A549 (cell line): ENCODE results near the gene MON1A. TPM values are rescaled to one million over a fixed set of nuclear protein-coding genes. Genes with fewer than 3 reads are reported as not detected.

Experiments
- ATAC-seq, 2 experiments: fragments of 200-7000 bp in 1 of 2; fragments of >200 bp in 1 of 2; cut with Nextera tagmentation in 1 of 2; cut with Tn5 transposase in 1 of 2; 3 replicates each; pipeline versions ENCODE4 v1.8.0 to v1.9.1; 2018 to 2020; ENCODE audit warnings: mild to moderate bottlenecking in 1 of 2, moderate library complexity in 1 of 2
- CTCF ChIA-PET: fragments of 300-600 bp; sonication (Branson Sonifier 250); formaldehyde crosslinking; extraction: SDS; loops from one replicate; lab custom pipeline; 2021; ENCODE audit warnings: antibody characterized with exemption, inconsistent platforms; lab: Yijun Ruan, JAX
- POLR2A ChIA-PET: fragments of 350-600 bp; formaldehyde crosslinking; extraction: SDS; loops from one replicate; lab custom pipeline; 2021; ENCODE audit warnings: antibody characterized with exemption, inconsistent platforms; lab: Yijun Ruan, JAX
- DNase-seq, 2 experiments: peaks; one replicate each; pipeline versions ENCODE4 v3.0.0 to v3.0.0-alpha.2; 2011 to 2016; ENCODE audit warnings: low read depth in 1 of 2, low spot score in 1 of 2
- FAIRE-seq: peaks from 2 replicates; lab custom pipeline; 2011; peaks lifted over from hg19 to GRCh38; lab: Jason Lieb, UNC
- H3K27ac ChIP-seq, 2 experiments: fragments of >200 bp; sonication (Bioruptor Twin); formaldehyde crosslinking; 3 replicates each; pipeline ENCODE4 v1.5.1; 2016 to 2017
- H3K4me1 ChIP-seq: fragments of >200 bp; sonication (Bioruptor Twin); formaldehyde crosslinking; 3 replicates; pipeline ENCODE4 v1.6.1; 2016
- H3K4me2 ChIP-seq: fragments of >200 bp; sonication (Bioruptor Twin); formaldehyde crosslinking; 3 replicates; pipeline ENCODE4 v1.6.1; 2016
- H3K4me3 ChIP-seq: fragments of >200 bp; sonication (Bioruptor Twin); formaldehyde crosslinking; 3 replicates; pipeline ENCODE4 v1.5.1; 2016
- H3K9me3 ChIP-seq: fragments of >200 bp; sonication (Bioruptor Twin); formaldehyde crosslinking; 3 replicates; pipeline ENCODE4 v1.6.1; 2016
- BCL3 ChIP-seq: fragments of >200 bp; sonication (Bioruptor Twin); formaldehyde crosslinking; IDR thresholded peaks from 3 replicates; pipeline ENCODE4 v1.6.1; 2016
- CBX2 ChIP-seq: fragments of 200-600 bp; sonication (generic); IDR thresholded peaks from 2 replicates; pipeline ENCODE4 v1.6.1; 2016; ENCODE audit warnings: low read depth, mild to moderate bottlenecking, borderline replicate concordance
- CBX8 ChIP-seq: fragments of 200-600 bp; sonication (generic); IDR thresholded peaks from 2 replicates; pipeline ENCODE4 v1.6.1; 2016
- CHD4 ChIP-seq: fragments of 200-600 bp; sonication (generic); IDR thresholded peaks from 2 replicates; pipeline ENCODE4 v1.6.1; 2016; ENCODE audit warnings: antibody characterized with exemption, mild to moderate bottlenecking, borderline replicate concordance
- EP300 ChIP-seq, 2 experiments: fragments of >200 bp; sonication (Bioruptor Twin); formaldehyde crosslinking; IDR thresholded peaks; 2 replicates in 1 of 2; 3 replicates in 1 of 2; pipeline ENCODE4 v1.6.1; 2016 to 2017
- FOSL2 ChIP-seq, 2 experiments: fragments of 450-650 bp in 1 of 2; fragments of >200 bp in 1 of 2; sonication (Bioruptor Twin) in 1 of 2; formaldehyde crosslinking; IDR thresholded peaks; 2 replicates each; pipeline versions ENCODE4 v1.5.0 to v1.6.1; 2016 to 2020; ENCODE audit warnings: mild to moderate bottlenecking in 1 of 2, moderate library complexity in 1 of 2
- GATA3 ChIP-seq: IDR thresholded peaks from 2 replicates; pipeline ENCODE4 v1.6.1; 2012; ENCODE audit warnings: borderline replicate concordance
- HDAC2 ChIP-seq: fragments of 200-600 bp; sonication (generic); IDR thresholded peaks from 2 replicates; pipeline ENCODE4 v1.6.1; 2016
- HOXB13 ChIP-seq: fragments of 250-450 bp; sonication (Bioruptor Pico); IDR thresholded peaks from 2 replicates; pipeline ENCODE4 v1.5.0; 2020; ENCODE audit warnings: low read depth, mild to moderate bottlenecking, moderate library complexity
- HOXB5 ChIP-seq: fragments of 250-450 bp; sonication (Bioruptor Pico); IDR thresholded peaks from 2 replicates; pipeline ENCODE4 v1.5.0; 2020; ENCODE audit warnings: mild to moderate bottlenecking, moderate library complexity
- JUNB ChIP-seq: fragments of >200 bp; sonication (Bioruptor Twin); formaldehyde crosslinking; IDR thresholded peaks from 2 replicates; pipeline ENCODE4 v1.6.1; 2016
- KDM5A ChIP-seq: fragments of 200-600 bp; sonication (generic); IDR thresholded peaks from 2 replicates; pipeline ENCODE4 v1.6.1; 2016; ENCODE audit warnings: antibody characterized with exemption, mild to moderate bottlenecking
- MAFK ChIP-seq: fragments of 450-650 bp; IDR thresholded peaks from 2 replicates; pipeline ENCODE4 v1.6.1; 2014; ENCODE audit not compliant: partially characterized antibody
- MAX ChIP-seq: IDR thresholded peaks from 2 replicates; pipeline ENCODE4 v1.6.1; 2012
- NR3C1 ChIP-seq: fragments of >200 bp; sonication (Bioruptor Twin); formaldehyde crosslinking; IDR thresholded peaks from 3 replicates; pipeline ENCODE4 v1.6.1; 2017
- PHF8 ChIP-seq: fragments of 200-600 bp; sonication (generic); IDR thresholded peaks from 2 replicates; pipeline ENCODE4 v1.6.1; 2016; ENCODE audit warnings: low read depth, mild to moderate bottlenecking, antibody characterized with exemption, moderate library complexity, borderline replicate concordance
- POLR2A ChIP-seq: IDR thresholded peaks from 2 replicates; pipeline ENCODE4 v1.6.1; 2012; ENCODE audit warnings: mild to moderate bottlenecking, low read length
- RAD21 ChIP-seq, 2 experiments: fragments of >200 bp in 1 of 2; sonication (Bioruptor Twin) in 1 of 2; formaldehyde crosslinking in 1 of 2; IDR thresholded peaks in 1 of 2; conservative IDR thresholded peaks in 1 of 2; 2 replicates in 1 of 2; 3 replicates in 1 of 2; pipeline ENCODE4 v1.6.1; 2012 to 2018; ENCODE audit warnings: inconsistent platforms in 1 of 2
- RARB ChIP-seq: fragments of 250-450 bp; sonication (Bioruptor Pico); IDR thresholded peaks from 2 replicates; pipeline ENCODE4 v1.8.0; 2021; ENCODE audit warnings: mild to moderate bottlenecking, moderate library complexity
- TP53 ChIP-seq: fragments of 250-450 bp; sonication (Bioruptor Pico); IDR thresholded peaks from 2 replicates; pipeline ENCODE4 v1.5.0; 2021; ENCODE audit warnings: mild to moderate bottlenecking, moderate library complexity
- USF2 ChIP-seq: fragments of 450-650 bp; IDR thresholded peaks from 2 replicates; pipeline ENCODE4 v1.6.1; 2014; ENCODE audit warnings: antibody characterized with exemption
- WGBS: methylation state at CpG from one replicate; pipeline ENCODE4 v1.1.6; 2017; ENCODE audit errors: missing lambda C conversion rate; 5-methylcytosine and 5-hydroxymethylcytosine counted together
- polyA plus RNA-seq, 4 experiments: library from polyadenylated mRNA; depleted of rRNA in 3 of 4; stranded (reverse); fragments of >200 nt; fragmentation: RNase III in 1 of 4; extraction: RNeasy Plus Mini Kit Qiagen cat#74134 plus additional on column Dnase treatment in 1 of 4; gene quantifications; 2 replicates in 3 of 4; 3 replicates in 1 of 4; pipeline ENCODE4 v1.2.3, GENCODE V29; 2011 to 2017
- TF ChIP-seq, protein P1 (sequence below): IDR thresholded peaks from 2 replicates; pipeline ENCODE4 v1.6.1; 2012; ENCODE audit warnings: low read depth, borderline replicate concordance
- TF ChIP-seq, protein P2 (sequence below): fragments of 250-450 bp; sonication (Bioruptor Pico); IDR thresholded peaks from 2 replicates; pipeline ENCODE4 v1.5.0; 2021; ENCODE audit warnings: mild to moderate bottlenecking, moderate library complexity, borderline replicate concordance
- TF ChIP-seq, protein P3 (sequence below): fragments of 200-600 bp; sonication (generic); IDR thresholded peaks from 2 replicates; pipeline ENCODE4 v1.6.1; 2016; ENCODE audit warnings: antibody characterized with exemption, mild to moderate bottlenecking, moderate library complexity
- TF ChIP-seq, protein P4 (sequence below): fragments of >200 bp; sonication (Bioruptor Twin); formaldehyde crosslinking; IDR thresholded peaks from 3 replicates; pipeline ENCODE4 v1.5.1; 2016
- TF ChIP-seq, protein P5 (sequence below): IDR thresholded peaks from 2 replicates; pipeline ENCODE4 v1.6.1; 2012
- TF ChIP-seq, protein P6 (sequence below): fragments of >200 bp; sonication (Bioruptor Twin); formaldehyde crosslinking; IDR thresholded peaks from 2 replicates; pipeline ENCODE4 v1.6.1; 2016

The MON1A gene
- polyA plus RNA-seq, 2 of the 4 experiments (the other 2 are of a cell fraction), result 4.2 to 5.1 TPM

GRCh38 chr3:49903451-49904424, 25.9 kb downstream of the MON1A start, which contains the start of gene MST1R:
MST1R (minus strand) TSS chr3:49903873; CDS start chr3:49903609, 264 bp downstream.
- ChIA-PET POLR2A (no interaction called here), CTCF (interaction anchor here (0.8 to 4.9 kb wide), 4 partner anchors 25 to 101 kb away, joined by 3 to 46 read pairs (median 15); partner anchors contain the start of gene INKA1)
- H3K9me3 ChIP-seq, result no peaks in the 10 kb centered on the region
- FAIRE-seq (no peak), DNase-seq (peak; percentile 74 to 76), ATAC-seq (peak; percentile 68 to 85)
- H3K27ac ChIP-seq, result peak within 1 kb of the TSS; percentile 85 to 93
- 60% methylated on average over 25 of the region's 65 CpGs for WGBS
- H3K4me1 ChIP-seq, result peaks cover 62% of the 10 kb centered on the region
- H3K4me2 ChIP-seq, result peak within 1 kb of the TSS; percentile 84
- H3K4me3 ChIP-seq, result peak within 1 kb of the TSS; percentile 34
- no peak for TF ChIP-seq HDAC2
- no peak for TF ChIP-seq CBX2
- TF ChIP-seq FOSL2 (IDR thresholded peaks at IDR 0.05), result no peak
- no peak for TF ChIP-seq FOSL2 (CRISPR knock-in tag; IDR thresholded peaks at IDR 0.05)
- TF ChIP-seq, protein P1, sequence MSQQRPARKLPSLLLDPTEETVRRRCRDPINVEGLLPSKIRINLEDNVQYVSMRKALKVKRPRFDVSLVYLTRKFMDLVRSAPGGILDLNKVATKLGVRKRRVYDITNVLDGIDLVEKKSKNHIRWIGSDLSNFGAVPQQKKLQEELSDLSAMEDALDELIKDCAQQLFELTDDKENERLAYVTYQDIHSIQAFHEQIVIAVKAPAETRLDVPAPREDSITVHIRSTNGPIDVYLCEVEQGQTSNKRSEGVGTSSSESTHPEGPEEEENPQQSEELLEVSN, result peak; percentile 61; the same call in 1 of the 2 replicates
- TF ChIP-seq, protein P2, sequence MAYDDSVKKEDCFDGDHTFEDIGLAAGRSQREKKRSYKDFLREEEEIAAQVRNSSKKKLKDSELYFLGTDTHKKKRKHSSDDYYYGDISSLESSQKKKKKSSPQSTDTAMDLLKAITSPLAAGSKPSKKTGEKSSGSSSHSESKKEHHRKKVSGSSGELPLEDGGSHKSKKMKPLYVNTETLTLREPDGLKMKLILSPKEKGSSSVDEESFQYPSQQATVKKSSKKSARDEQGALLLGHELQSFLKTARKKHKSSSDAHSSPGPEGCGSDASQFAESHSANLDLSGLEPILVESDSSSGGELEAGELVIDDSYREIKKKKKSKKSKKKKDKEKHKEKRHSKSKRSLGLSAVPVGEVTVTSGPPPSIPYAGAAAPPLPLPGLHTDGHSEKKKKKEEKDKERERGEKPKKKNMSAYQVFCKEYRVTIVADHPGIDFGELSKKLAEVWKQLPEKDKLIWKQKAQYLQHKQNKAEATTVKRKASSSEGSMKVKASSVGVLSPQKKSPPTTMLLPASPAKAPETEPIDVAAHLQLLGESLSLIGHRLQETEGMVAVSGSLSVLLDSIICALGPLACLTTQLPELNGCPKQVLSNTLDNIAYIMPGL (CRISPR knock-in tag), result no peak
- TF ChIP-seq, protein P3, sequence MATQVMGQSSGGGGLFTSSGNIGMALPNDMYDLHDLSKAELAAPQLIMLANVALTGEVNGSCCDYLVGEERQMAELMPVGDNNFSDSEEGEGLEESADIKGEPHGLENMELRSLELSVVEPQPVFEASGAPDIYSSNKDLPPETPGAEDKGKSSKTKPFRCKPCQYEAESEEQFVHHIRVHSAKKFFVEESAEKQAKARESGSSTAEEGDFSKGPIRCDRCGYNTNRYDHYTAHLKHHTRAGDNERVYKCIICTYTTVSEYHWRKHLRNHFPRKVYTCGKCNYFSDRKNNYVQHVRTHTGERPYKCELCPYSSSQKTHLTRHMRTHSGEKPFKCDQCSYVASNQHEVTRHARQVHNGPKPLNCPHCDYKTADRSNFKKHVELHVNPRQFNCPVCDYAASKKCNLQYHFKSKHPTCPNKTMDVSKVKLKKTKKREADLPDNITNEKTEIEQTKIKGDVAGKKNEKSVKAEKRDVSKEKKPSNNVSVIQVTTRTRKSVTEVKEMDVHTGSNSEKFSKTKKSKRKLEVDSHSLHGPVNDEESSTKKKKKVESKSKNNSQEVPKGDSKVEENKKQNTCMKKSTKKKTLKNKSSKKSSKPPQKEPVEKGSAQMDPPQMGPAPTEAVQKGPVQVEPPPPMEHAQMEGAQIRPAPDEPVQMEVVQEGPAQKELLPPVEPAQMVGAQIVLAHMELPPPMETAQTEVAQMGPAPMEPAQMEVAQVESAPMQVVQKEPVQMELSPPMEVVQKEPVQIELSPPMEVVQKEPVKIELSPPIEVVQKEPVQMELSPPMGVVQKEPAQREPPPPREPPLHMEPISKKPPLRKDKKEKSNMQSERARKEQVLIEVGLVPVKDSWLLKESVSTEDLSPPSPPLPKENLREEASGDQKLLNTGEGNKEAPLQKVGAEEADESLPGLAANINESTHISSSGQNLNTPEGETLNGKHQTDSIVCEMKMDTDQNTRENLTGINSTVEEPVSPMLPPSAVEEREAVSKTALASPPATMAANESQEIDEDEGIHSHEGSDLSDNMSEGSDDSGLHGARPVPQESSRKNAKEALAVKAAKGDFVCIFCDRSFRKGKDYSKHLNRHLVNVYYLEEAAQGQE, result no peak
- TF ChIP-seq USF2, result no peak
- no peak for TF ChIP-seq GATA3
- TF ChIP-seq NR3C1, result no peak
- no peak for TF ChIP-seq HOXB13 (CRISPR knock-in tag)
- no peak for TF ChIP-seq PHF8
- no peak for TF ChIP-seq TP53 (CRISPR knock-in tag)
- no peak for TF ChIP-seq RARB
- TF ChIP-seq JUNB, result no peak
- TF ChIP-seq CBX8, result no peak
- TF ChIP-seq POLR2A, result peak; percentile 48; the same call in 1 of the 2 replicates
- TF ChIP-seq, protein P4, sequence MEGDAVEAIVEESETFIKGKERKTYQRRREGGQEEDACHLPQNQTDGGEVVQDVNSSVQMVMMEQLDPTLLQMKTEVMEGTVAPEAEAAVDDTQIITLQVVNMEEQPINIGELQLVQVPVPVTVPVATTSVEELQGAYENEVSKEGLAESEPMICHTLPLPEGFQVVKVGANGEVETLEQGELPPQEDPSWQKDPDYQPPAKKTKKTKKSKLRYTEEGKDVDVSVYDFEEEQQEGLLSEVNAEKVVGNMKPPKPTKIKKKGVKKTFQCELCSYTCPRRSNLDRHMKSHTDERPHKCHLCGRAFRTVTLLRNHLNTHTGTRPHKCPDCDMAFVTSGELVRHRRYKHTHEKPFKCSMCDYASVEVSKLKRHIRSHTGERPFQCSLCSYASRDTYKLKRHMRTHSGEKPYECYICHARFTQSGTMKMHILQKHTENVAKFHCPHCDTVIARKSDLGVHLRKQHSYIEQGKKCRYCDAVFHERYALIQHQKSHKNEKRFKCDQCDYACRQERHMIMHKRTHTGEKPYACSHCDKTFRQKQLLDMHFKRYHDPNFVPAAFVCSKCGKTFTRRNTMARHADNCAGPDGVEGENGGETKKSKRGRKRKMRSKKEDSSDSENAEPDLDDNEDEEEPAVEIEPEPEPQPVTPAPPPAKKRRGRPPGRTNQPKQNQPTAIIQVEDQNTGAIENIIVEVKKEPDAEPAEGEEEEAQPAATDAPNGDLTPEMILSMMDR, result no peak
- TF ChIP-seq, protein P5, sequence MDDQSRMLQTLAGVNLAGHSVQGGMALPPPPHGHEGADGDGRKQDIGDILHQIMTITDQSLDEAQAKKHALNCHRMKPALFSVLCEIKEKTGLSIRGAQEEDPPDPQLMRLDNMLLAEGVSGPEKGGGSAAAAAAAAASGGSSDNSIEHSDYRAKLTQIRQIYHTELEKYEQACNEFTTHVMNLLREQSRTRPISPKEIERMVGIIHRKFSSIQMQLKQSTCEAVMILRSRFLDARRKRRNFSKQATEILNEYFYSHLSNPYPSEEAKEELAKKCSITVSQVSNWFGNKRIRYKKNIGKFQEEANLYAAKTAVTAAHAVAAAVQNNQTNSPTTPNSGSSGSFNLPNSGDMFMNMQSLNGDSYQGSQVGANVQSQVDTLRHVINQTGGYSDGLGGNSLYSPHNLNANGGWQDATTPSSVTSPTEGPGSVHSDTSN, result no peak
- no peak for TF ChIP-seq HOXB5 (CRISPR knock-in tag)
- TF ChIP-seq MAX, result peak; percentile 41; the same call in 1 of the 2 replicates
- no peak for TF ChIP-seq CHD4
- TF ChIP-seq KDM5A, result no peak
- TF ChIP-seq BCL3, result no peak
- no peak for TF ChIP-seq RAD21 (conservative IDR thresholded peaks at IDR 0.05 in 1 of 2, IDR thresholded peaks at IDR 0.05 in 1 of 2)
- no peak for TF ChIP-seq EP300 (IDR thresholded peaks at IDR 0.05)
- TF ChIP-seq, protein P6, sequence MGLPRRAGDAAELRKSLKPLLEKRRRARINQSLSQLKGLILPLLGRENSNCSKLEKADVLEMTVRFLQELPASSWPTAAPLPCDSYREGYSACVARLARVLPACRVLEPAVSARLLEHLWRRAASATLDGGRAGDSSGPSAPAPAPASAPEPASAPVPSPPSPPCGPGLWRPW, result no peak
- no peak for TF ChIP-seq MAFK
